Fibroblast of lung (primary cell): ENCODE results near the gene PLEKHS1.

ENCODE experiments used
- CTCF ChIP-seq, 2 donors: IDR thresholded peaks in 1 of 2; conservative IDR thresholded peaks in 1 of 2; 1 replicate in 1 of 2; 2 replicates in 1 of 2; pipeline ENCODE4 v1.5.1; 2011 to 2012; ENCODE audit warnings: low read length in 2 of 2, control low read depth in 1 of 2, inconsistent platforms in 1 of 2, low read depth in 1 of 2, mild to moderate bottlenecking in 1 of 2
- EZH2 ChIP-seq: IDR thresholded peaks from 2 replicates; pipeline ENCODE4 v1.5.1; 2012; ENCODE audit warnings: low read length, control low read depth, mild to moderate bottlenecking; ENCODE audit errors: missing control alignments

- TF ChIP-seq EZH2 (no peak), CTCF (conservative IDR thresholded peaks at IDR 0.05 in 1 of 2, IDR thresholded peaks at IDR 0.05 in 1 of 2; ENCODE audit: low read depth in 1 of 2, low read length in 2 of 2) (no peak)
Measured at GRCh38 chr10:113819989-113820388, 68.5 kb downstream of the PLEKHS1 start.
